Activated B cell treated with CpG ODN at 0.5 μM for 24 hours (primary cell): ENCODE results near the gene FGL2. TPM values are rescaled to one million over a fixed set of nuclear protein-coding genes. Genes with fewer than 3 reads are reported as not detected.

Source experiments
- ATAC-seq: fragments of 200-7000 bp; cut with Tn5 transposase; one replicate; pipeline ENCODE4 v1.10.0; 2021; ENCODE audit warnings: low read depth, mild to moderate bottlenecking, moderate library complexity
- CTCF ChIA-PET: fragments of 350-600 bp; sonication (Branson Sonifier 250); formaldehyde crosslinking; loops from one replicate; lab custom pipeline; 2021; ENCODE audit warnings: antibody characterized with exemption; lab: Charles Lee
- POLR2A ChIA-PET: fragments of 350-600 bp; sonication (Branson Sonifier 250); formaldehyde crosslinking; loops from one replicate; lab custom pipeline; 2021; ENCODE audit warnings: antibody characterized with exemption; lab: Charles Lee
- DNase-seq: peaks from one replicate; pipeline ENCODE4 v3.0.0; 2022
- H3K27ac Mint-ChIP-seq: one replicate; pipeline ENCODE4 v1.8.0; 2020; ENCODE audit warnings: mixed read lengths
- H3K27me3 Mint-ChIP-seq: one replicate; pipeline ENCODE4 v1.8.0; 2021; ENCODE audit warnings: mixed read lengths
- H3K36me3 Mint-ChIP-seq: one replicate; pipeline ENCODE4 v1.8.0; 2021; ENCODE audit warnings: low read depth, mixed read lengths
- H3K4me1 Mint-ChIP-seq: one replicate; pipeline ENCODE4 v1.8.0; 2021; ENCODE audit warnings: mixed read lengths
- H3K4me3 Mint-ChIP-seq: one replicate; pipeline ENCODE4 v1.8.0; 2020; ENCODE audit warnings: mild to moderate bottlenecking, mixed read lengths
- H3K9me3 Mint-ChIP-seq: one replicate; pipeline ENCODE4 v1.8.0; 2020; ENCODE audit warnings: mixed read lengths
- intact Hi-C: fragments of 100-400 bp; cut with micrococcal nuclease; formaldehyde crosslinking; loops from one replicate; pipeline ENCODE4 v1.15.1; 2024
- total RNA-seq: library from RNA; stranded (reverse); gene quantifications from 2 replicates; pipeline ENCODE4 v1.2.3, GENCODE V29; 2022
- TF ChIP-seq, protein P1 (sequence below): fragments of 200-600 bp; IDR thresholded peaks from one replicate; pipeline ENCODE4 v1.8.0; 2022; ENCODE audit warnings: antibody characterized with exemption, mild to moderate bottlenecking

The FGL2 gene
- total RNA-seq, 1 donor from 2014 or later = 5.7 TPM

DNA sequence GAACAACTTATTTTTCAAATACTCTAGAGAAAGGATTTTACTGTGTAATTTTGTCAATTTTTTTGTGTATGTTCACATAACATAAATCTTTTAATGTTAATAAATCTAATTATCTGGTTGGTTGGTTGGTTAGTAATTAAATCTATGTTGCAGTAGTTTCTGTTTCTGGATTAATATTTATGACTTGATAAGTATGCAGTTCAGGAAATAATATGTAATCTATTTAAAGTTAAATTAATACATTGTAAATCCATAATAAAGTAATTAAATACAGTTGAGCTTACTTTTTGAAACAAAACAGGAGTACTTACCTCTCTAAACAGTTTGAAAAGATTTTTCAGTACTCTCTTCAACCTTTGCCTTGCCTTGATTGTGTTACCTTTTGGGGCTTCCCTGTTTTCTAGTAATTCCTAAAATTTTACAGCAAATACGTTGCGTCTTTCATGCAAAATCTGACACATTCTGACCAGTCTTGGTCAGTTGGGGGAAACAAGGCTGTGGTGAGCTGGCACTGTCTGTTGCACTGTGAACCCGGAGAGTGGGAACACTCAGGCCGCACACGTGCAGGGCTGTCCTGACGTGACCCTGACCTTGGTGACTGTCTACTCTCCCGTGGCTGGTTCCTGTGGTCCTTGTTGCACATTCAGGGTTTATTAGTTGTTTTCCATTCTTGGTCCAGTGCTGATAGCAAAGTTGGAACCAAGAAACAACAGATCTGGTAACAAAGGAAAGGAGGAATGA lies 45.6 kb upstream of the FGL2 start:
- Mint-ChIP-seq H3K27me3 (no peaks in the 10 kb centered on the region), H3K9me3 (no peaks in the 10 kb centered on the region), H3K4me3 (no peak overlapping the region), H3K27ac (no peak overlapping the region), H3K36me3 (peaks cover 4% of the 10 kb centered on the region), H3K4me1 (no peaks in the 10 kb centered on the region)
- intact Hi-C loops = no loop called here
- POLR2A ChIA-PET = interaction anchor here (0.6 kb wide), 1 partner anchor 146 kb away, joined by 5 read pairs; no protein-coding TSS in a partner anchor
- DNase-seq (no peak), ATAC-seq (no peak)
- TF ChIP-seq, protein P1, sequence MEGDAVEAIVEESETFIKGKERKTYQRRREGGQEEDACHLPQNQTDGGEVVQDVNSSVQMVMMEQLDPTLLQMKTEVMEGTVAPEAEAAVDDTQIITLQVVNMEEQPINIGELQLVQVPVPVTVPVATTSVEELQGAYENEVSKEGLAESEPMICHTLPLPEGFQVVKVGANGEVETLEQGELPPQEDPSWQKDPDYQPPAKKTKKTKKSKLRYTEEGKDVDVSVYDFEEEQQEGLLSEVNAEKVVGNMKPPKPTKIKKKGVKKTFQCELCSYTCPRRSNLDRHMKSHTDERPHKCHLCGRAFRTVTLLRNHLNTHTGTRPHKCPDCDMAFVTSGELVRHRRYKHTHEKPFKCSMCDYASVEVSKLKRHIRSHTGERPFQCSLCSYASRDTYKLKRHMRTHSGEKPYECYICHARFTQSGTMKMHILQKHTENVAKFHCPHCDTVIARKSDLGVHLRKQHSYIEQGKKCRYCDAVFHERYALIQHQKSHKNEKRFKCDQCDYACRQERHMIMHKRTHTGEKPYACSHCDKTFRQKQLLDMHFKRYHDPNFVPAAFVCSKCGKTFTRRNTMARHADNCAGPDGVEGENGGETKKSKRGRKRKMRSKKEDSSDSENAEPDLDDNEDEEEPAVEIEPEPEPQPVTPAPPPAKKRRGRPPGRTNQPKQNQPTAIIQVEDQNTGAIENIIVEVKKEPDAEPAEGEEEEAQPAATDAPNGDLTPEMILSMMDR = no peak
- CTCF ChIA-PET = interaction anchor here (1.6 to 4.0 kb wide), 4 partner anchors 11 to 119 kb away, joined by 3 to 66 read pairs (median 26); no protein-coding TSS in a partner anchor

DNA sequence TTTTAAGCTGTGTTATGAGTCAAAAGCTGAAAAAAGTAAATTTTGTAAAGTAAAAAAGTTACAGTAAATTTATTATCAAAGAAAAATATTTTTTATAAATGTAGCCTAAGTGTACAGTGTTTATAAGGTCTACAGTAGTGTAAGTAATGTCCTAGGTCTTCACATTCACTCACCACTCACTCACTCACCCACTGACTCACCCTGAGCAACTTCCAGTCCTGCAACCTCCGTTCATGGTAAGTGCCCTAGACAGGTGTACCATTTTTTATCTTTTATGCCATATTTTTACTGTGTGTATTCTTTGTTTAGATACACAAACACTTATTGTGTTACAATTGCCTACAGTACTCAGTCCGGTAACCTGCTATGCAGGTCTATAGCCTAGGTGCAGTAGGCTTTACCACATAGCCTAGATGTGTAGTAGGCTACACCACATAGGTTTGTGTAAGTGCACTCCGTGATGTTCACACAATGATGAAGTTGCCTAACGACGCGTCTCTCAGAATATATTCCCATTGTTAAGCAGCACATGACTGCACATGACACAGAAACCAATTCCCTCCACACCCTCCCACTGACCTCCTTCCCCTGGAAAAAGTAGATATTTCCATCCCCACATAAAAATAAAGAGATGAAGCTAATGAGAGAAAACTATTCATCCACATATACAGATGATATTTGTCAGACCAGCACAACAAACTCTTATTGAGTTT lies 44.8 kb upstream of the FGL2 start:
- Mint-ChIP-seq H3K27me3 (no peaks in the 10 kb centered on the region), H3K27ac (no peak overlapping the region), H3K9me3 (no peaks in the 10 kb centered on the region), H3K4me1 (peaks cover 3% of the 10 kb centered on the region), H3K36me3 (peaks cover 4% of the 10 kb centered on the region), H3K4me3 (no peak overlapping the region)
- ChIA-PET CTCF (no interaction called here), POLR2A (no interaction called here)
- DNase-seq (no peak), ATAC-seq (no peak)
- intact Hi-C loops = no loop called here
- TF ChIP-seq, protein P1 = no peak

GRCh38 chr7:77242554-77242953 lies 42.9 kb upstream of the FGL2 start:
- no peaks in the 10 kb centered on the region for H3K27me3 Mint-ChIP-seq
- no peak for ATAC-seq
- CTCF ChIA-PET = no interaction called here
- no peak for DNase-seq
- TF ChIP-seq, protein P1 = no peak
- peaks cover 12% of the 10 kb centered on the region for H3K4me1 Mint-ChIP-seq
- peaks cover 4% of the 10 kb centered on the region for H3K36me3 Mint-ChIP-seq
- intact Hi-C loops = no loop called here
- H3K27ac Mint-ChIP-seq = no peak overlapping the region
- POLR2A ChIA-PET = no interaction called here
- no peaks in the 10 kb centered on the region for H3K9me3 Mint-ChIP-seq
- no peak overlapping the region for H3K4me3 Mint-ChIP-seq

DNA sequence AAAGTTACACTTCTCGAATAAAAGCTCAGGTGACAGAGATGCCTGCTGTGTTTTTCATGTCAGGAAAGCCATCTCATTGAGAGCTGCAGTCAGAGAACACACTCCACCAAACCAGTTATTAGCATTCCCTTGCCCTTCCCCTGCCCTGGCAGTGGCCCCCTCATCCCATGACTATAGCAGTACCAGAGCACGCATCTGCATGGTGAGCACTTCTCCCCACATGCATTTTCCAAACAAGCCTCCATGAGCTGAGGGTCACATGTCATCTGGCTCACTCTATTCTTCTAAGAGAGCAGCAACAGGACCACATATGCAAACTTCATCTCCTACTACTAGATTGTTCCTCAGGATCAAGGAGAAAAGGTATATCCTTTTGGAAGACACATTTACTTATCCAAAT lies 42.4 kb upstream of the FGL2 start:
- Mint-ChIP-seq H3K27ac (no peak overlapping the region), H3K27me3 (no peaks in the 10 kb centered on the region), H3K36me3 (peaks cover 4% of the 10 kb centered on the region), H3K4me3 (no peak overlapping the region), H3K4me1 (peaks cover 12% of the 10 kb centered on the region), H3K9me3 (no peaks in the 10 kb centered on the region)
- CTCF ChIA-PET = no interaction called here
- ATAC-seq = no peak
- intact Hi-C loops = no loop called here
- TF ChIP-seq, protein P1 = no peak
- DNase-seq = no peak
- POLR2A ChIA-PET = no interaction called here

DNA sequence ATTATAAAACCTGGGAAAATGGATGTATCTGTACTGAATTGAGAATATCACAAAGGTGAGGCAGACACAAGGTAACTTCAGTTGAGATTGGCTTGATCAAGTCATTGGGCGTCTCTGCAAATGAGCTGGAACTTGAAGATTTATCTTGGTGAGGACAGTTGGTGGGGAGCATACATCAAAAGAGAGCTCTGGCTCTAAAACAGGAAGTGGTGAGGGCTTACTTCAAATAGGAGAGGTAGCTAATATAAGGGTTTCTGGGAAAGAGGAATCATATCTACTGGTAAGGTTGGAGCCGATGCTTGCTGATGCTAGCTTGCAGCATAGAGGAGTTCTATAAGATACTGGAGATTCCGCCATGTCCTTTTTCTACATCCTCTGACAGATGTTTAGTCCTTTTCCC lies 39.9 kb upstream of the FGL2 start:
- intact Hi-C loops = no loop called here
- DNase-seq = no peak
- no peaks in the 10 kb centered on the region for H3K27me3 Mint-ChIP-seq
- TF ChIP-seq, protein P1 = no peak
- peaks cover 12% of the 10 kb centered on the region for H3K4me1 Mint-ChIP-seq
- peaks cover 6% of the 10 kb centered on the region for H3K36me3 Mint-ChIP-seq
- ChIA-PET CTCF (interaction anchor here (1.2 to 2.3 kb wide), 2 partner anchors 9 to 92 kb away, joined by 6 read pairs; no protein-coding TSS in a partner anchor), POLR2A (no interaction called here)
- H3K9me3 Mint-ChIP-seq = no peaks in the 10 kb centered on the region
- no peak for ATAC-seq
- H3K27ac Mint-ChIP-seq = no peak overlapping the region
- H3K4me3 Mint-ChIP-seq = no peak overlapping the region
